MM.1S (cell line): ENCODE results near the gene DDX31.

ENCODE experiments used
- EZH2 ChIP-seq: fragments of 300-600 bp; sonication (generic); optimal IDR thresholded peaks from 2 replicates; pipeline ENCODE3; 2017; ENCODE audit warnings: low read depth, mild to moderate bottlenecking, antibody characterized with exemption, low read length, mixed read lengths
- TF ChIP-seq, protein P1 (sequence below): fragments of 300-600 bp; sonication (generic); IDR thresholded peaks from 2 replicates; pipeline ENCODE4 v1.5.1; 2016; ENCODE audit warnings: antibody characterized with exemption, low read length, mixed read lengths

- TF ChIP-seq, protein P1, sequence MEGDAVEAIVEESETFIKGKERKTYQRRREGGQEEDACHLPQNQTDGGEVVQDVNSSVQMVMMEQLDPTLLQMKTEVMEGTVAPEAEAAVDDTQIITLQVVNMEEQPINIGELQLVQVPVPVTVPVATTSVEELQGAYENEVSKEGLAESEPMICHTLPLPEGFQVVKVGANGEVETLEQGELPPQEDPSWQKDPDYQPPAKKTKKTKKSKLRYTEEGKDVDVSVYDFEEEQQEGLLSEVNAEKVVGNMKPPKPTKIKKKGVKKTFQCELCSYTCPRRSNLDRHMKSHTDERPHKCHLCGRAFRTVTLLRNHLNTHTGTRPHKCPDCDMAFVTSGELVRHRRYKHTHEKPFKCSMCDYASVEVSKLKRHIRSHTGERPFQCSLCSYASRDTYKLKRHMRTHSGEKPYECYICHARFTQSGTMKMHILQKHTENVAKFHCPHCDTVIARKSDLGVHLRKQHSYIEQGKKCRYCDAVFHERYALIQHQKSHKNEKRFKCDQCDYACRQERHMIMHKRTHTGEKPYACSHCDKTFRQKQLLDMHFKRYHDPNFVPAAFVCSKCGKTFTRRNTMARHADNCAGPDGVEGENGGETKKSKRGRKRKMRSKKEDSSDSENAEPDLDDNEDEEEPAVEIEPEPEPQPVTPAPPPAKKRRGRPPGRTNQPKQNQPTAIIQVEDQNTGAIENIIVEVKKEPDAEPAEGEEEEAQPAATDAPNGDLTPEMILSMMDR: no peak
- no peak for TF ChIP-seq EZH2
Observed at GRCh38 chr9:132557159-132557558, 112.6 kb downstream of the DDX31 start.
